Measurements from ENCODE around the gene NUP58.

DNA sequence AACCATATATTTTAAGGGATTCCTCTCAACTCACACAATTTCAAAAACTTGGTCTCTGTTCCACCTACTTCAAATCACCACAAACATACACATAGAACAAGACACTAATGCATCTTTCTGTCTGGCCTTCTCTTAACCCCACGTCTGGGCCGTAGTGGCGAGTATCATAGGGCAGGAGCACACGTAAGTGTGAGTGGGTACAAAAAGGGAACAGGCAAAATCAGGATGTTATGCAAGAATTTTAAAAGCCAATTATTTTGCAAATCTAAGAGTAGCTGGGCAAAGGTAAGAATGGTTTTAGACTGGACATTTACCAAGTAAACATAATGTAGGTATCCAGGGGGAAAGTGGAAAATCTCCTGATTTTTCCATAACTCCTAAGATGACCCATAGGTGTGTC, 49.2 kb upstream of the NUP58 start:
- TF ChIP-seq CREB1 (CRISPR knock-in tag; IDR thresholded peaks at IDR 0.05; ENCODE audit: low read depth) (no peak), POLR2AphosphoS5 (IDR thresholded peaks at IDR 0.05; ENCODE audit: low read depth) (no peak), EZH2 (IDR thresholded peaks at IDR 0.05; ENCODE audit: low read depth, unreplicated experiment) (no peak), JUNB (IDR thresholded peaks at IDR 0.05; ENCODE audit: unreplicated experiment) (no peak)
- TF ChIP-seq, protein P1, sequence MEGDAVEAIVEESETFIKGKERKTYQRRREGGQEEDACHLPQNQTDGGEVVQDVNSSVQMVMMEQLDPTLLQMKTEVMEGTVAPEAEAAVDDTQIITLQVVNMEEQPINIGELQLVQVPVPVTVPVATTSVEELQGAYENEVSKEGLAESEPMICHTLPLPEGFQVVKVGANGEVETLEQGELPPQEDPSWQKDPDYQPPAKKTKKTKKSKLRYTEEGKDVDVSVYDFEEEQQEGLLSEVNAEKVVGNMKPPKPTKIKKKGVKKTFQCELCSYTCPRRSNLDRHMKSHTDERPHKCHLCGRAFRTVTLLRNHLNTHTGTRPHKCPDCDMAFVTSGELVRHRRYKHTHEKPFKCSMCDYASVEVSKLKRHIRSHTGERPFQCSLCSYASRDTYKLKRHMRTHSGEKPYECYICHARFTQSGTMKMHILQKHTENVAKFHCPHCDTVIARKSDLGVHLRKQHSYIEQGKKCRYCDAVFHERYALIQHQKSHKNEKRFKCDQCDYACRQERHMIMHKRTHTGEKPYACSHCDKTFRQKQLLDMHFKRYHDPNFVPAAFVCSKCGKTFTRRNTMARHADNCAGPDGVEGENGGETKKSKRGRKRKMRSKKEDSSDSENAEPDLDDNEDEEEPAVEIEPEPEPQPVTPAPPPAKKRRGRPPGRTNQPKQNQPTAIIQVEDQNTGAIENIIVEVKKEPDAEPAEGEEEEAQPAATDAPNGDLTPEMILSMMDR (conservative IDR thresholded peaks at IDR 0.05; ENCODE audit: low read depth in 2 of 2), result no peak
- TF ChIP-seq, protein P2, sequence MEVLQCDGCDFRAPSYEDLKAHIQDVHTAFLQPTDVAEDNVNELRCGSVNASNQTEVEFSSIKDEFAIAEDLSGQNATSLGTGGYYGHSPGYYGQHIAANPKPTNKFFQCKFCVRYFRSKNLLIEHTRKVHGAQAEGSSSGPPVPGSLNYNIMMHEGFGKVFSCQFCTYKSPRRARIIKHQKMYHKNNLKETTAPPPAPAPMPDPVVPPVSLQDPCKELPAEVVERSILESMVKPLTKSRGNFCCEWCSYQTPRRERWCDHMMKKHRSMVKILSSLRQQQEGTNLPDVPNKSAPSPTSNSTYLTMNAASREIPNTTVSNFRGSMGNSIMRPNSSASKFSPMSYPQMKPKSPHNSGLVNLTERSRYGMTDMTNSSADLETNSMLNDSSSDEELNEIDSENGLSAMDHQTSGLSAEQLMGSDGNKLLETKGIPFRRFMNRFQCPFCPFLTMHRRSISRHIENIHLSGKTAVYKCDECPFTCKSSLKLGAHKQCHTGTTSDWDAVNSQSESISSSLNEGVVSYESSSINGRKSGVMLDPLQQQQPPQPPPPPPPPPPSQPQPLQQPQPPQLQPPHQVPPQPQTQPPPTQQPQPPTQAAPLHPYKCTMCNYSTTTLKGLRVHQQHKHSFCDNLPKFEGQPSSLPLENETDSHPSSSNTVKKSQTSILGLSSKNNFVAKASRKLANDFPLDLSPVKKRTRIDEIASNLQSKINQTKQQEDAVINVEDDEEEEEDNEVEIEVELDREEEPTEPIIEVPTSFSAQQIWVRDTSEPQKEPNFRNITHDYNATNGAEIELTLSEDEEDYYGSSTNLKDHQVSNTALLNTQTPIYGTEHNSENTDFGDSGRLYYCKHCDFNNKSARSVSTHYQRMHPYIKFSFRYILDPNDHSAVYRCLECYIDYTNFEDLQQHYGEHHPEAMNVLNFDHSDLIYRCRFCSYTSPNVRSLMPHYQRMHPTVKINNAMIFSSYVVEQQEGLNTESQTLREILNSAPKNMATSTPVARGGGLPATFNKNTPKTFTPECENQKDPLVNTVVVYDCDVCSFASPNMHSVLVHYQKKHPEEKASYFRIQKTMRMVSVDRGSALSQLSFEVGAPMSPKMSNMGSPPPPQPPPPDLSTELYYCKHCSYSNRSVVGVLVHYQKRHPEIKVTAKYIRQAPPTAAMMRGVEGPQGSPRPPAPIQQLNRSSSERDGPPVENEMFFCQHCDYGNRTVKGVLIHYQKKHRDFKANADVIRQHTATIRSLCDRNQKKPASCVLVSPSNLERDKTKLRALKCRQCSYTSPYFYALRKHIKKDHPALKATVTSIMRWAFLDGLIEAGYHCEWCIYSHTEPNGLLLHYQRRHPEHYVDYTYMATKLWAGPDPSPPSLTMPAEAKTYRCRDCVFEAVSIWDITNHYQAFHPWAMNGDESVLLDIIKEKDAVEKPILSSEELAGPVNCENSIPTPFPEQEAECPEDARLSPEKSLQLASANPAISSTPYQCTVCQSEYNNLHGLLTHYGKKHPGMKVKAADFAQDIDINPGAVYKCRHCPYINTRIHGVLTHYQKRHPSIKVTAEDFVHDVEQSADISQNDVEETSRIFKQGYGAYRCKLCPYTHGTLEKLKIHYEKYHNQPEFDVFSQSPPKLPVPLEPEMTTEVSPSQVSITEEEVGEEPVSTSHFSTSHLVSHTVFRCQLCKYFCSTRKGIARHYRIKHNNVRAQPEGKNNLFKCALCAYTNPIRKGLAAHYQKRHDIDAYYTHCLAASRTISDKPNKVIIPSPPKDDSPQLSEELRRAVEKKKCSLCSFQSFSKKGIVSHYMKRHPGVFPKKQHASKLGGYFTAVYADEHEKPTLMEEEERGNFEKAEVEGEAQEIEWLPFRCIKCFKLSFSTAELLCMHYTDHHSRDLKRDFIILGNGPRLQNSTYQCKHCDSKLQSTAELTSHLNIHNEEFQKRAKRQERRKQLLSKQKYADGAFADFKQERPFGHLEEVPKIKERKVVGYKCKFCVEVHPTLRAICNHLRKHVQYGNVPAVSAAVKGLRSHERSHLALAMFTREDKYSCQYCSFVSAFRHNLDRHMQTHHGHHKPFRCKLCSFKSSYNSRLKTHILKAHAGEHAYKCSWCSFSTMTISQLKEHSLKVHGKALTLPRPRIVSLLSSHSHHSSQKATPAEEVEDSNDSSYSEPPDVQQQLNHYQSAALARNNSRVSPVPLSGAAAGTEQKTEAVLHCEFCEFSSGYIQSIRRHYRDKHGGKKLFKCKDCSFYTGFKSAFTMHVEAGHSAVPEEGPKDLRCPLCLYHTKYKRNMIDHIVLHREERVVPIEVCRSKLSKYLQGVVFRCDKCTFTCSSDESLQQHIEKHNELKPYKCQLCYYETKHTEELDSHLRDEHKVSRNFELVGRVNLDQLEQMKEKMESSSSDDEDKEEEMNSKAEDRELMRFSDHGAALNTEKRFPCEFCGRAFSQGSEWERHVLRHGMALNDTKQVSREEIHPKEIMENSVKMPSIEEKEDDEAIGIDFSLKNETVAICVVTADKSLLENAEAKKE (CRISPR knock-in tag; IDR thresholded peaks at IDR 0.05), result no peak

All from GM23338 (cell line).